ENCODE data around the gene DPH7. TPM values are rescaled to one million over a fixed set of nuclear protein-coding genes. Genes with fewer than 3 reads are reported as not detected.
"Not testable (repeated sequence)": the region's sequence is repeated elsewhere in the genome, so short reads cannot be mapped to it uniquely, and the experiment has no call there.

DPH7 gene
- total and polyA plus RNA-seq, 2 donors = 26.2 to 93.1 TPM

DNA sequence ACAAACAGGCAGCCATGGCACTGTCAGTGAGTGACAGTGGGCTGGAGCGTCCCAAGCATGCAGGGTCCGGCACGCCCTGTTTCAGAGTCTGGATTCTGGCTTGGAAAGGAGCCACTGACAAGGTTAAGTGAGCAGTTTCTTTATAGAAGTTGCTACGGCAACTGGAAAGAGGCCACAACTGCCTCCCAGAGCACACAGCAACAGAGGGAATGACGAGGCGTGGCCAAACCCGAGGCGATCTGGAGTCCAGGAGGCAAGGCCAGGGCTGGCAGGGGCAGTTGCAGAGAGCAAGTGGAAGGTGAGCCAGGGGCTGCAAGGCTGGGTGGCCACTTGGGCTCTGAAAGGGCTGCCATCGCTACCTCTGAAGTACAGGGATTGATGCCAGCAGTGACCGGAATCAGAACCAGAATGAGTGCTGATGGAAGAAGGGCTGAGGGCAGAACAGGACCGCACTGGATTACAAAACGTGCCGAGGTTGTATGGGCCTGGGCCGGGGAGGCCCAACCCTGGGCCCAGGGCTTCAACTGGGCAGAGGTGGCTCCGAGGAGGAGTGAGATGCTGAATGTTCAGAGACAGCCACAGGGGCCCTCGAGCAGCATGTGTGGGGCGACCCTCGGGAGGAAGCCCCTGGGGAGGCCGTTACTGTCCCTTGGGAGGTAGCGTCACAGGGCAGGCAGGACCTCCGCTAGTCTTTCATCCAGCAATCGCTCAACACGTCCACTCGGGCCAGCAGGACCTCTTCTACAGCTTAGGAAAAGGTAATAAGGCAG, 22.5 kb downstream of the DPH7 start:
- peaks cover 29 to 34% of the 10 kb centered on the region in 2 donors for H3K36me3 ChIP-seq (ENCODE audit: control insufficient read depth in 2 of 2, insufficient read depth in 2 of 2, low read length in 1 of 2)
- H3K4me1 ChIP-seq (ENCODE audit: control insufficient read depth in 2 of 2, insufficient read depth in 2 of 2, low read length in 2 of 2) = peaks cover 0 to 12% of the 10 kb centered on the region in 2 donors
- no peak overlapping the region for H3K4me3 ChIP-seq (ENCODE audit: low read length in 2 of 2)
- no peaks in the 10 kb centered on the region for H3K9me3 ChIP-seq (ENCODE audit: control insufficient read depth in 2 of 2, insufficient read depth in 1 of 2, low read length in 1 of 2)
- WGBS = 97% methylated on average over 24 of the region's 24 CpGs
- no peak for DNase-seq (ENCODE audit: low read depth in 6 of 9, low spot score in 9 of 9)
- H3K27me3 ChIP-seq (ENCODE audit: control insufficient read depth in 2 of 2, insufficient read depth in 1 of 2, low read length in 1 of 2) = no peaks in the 10 kb centered on the region
- H3K27ac ChIP-seq (ENCODE audit: low read depth in 1 of 2, low read length in 1 of 2) = peak overlapping the region; percentile 39 to 51

DNA sequence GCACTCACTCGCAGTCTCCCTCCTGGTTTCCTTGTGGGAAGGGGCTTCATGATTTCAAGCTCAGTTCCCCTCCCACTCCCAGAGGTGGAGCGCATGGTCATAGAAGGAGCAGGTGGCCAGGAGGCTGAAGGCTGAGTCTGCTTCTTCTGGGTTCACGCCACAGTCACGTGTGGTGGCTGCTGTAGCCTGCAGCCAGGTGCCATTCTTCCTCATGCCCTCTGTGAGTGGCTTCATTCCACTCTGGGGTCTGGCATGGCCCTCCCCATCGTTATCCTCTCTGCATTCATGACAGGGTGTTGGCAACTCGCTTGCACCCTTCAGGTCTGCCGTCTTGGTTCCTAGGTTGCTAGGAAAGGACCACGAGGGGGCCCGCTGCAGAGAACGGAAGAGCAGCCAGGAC, 23.5 kb downstream of the DPH7 start:
- no peaks in the 10 kb centered on the region for H3K9me3 ChIP-seq (ENCODE audit: control insufficient read depth in 2 of 2, insufficient read depth in 1 of 2, low read length in 1 of 2)
- WGBS = 97% methylated on average over 10 of the region's 10 CpGs
- no peak overlapping the region for H3K27ac ChIP-seq (ENCODE audit: low read depth in 1 of 2, low read length in 1 of 2)
- no peaks in the 10 kb centered on the region for H3K27me3 ChIP-seq (ENCODE audit: control insufficient read depth in 2 of 2, insufficient read depth in 1 of 2, low read length in 1 of 2)
- peaks cover 29 to 34% of the 10 kb centered on the region in 2 donors for H3K36me3 ChIP-seq (ENCODE audit: control insufficient read depth in 2 of 2, insufficient read depth in 2 of 2, low read length in 1 of 2)
- DNase-seq (ENCODE audit: low read depth in 6 of 9, low spot score in 9 of 9) = no peak
- no peak overlapping the region for H3K4me3 ChIP-seq (ENCODE audit: low read length in 2 of 2)
- peaks cover 1 to 14% of the 10 kb centered on the region in 2 donors for H3K4me1 ChIP-seq (ENCODE audit: control insufficient read depth in 2 of 2, insufficient read depth in 2 of 2, low read length in 2 of 2)

DNA sequence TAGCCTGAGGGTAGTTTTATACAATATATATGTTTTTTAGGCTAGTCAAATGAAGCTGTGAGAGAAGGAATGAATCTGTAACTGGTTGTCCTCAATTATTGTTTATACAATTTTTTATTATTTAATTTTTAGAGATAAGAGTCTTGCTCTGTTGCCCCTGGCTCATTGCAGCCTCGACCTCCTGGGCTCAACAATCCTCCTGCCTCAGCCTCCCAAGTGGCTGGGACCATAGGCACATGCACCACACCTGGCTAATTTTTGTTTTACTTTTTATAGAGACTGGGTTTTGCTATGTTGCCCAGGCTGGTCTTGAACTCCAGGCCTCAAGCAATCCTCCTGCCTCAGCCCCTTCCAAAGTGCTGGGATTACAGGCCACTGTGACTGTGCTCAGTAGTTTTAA, 24.4 kb downstream of the DPH7 start:
- peaks cover 8 to 21% of the 10 kb centered on the region in 2 donors for H3K4me1 ChIP-seq (ENCODE audit: control insufficient read depth in 2 of 2, insufficient read depth in 2 of 2, low read length in 2 of 2)
- no peak for DNase-seq (ENCODE audit: low read depth in 6 of 9, low spot score in 9 of 9)
- 100% methylated on average over 1 of the region's 1 CpG for WGBS
- H3K4me3 ChIP-seq (ENCODE audit: low read length in 2 of 2) = no peak overlapping the region
- H3K36me3 ChIP-seq (ENCODE audit: control insufficient read depth in 2 of 2, insufficient read depth in 2 of 2, low read length in 1 of 2) = peaks cover 29 to 30% of the 10 kb centered on the region in 2 donors
- no peaks in the 10 kb centered on the region for H3K9me3 ChIP-seq (ENCODE audit: control insufficient read depth in 2 of 2, insufficient read depth in 1 of 2, low read length in 1 of 2)
- no peaks in the 10 kb centered on the region for H3K27me3 ChIP-seq (ENCODE audit: control insufficient read depth in 2 of 2, insufficient read depth in 1 of 2, low read length in 1 of 2)
- no peak overlapping the region for H3K27ac ChIP-seq (ENCODE audit: low read depth in 1 of 2, low read length in 1 of 2)

DNA sequence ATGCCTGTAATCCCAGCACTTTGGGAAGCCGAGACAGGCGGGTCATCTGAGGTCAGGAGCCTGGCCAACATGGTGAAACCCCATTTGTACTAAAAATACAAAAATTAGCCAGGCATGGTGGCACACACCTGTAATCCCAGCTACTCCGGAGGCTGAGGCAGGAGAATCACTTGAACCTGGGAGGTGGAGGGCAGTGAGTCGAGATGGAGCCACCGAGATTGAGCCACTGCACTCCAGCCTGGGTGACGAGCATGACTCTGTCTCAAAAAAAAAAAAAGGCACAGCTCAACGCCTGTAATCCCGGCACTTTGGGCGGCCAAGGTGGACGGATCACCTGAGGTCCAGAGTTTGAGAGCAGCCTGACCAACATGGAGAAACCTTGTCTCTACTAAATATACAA, 25.1 kb downstream of the DPH7 start:
- H3K9me3 ChIP-seq (ENCODE audit: control insufficient read depth in 2 of 2, insufficient read depth in 1 of 2, low read length in 1 of 2); DNase-seq (ENCODE audit: low read depth in 6 of 9, low spot score in 9 of 9); H3K27me3 ChIP-seq (ENCODE audit: control insufficient read depth in 2 of 2, insufficient read depth in 1 of 2, low read length in 1 of 2); H3K27ac ChIP-seq (ENCODE audit: low read depth in 1 of 2, low read length in 1 of 2); H3K4me3 ChIP-seq (ENCODE audit: low read length in 2 of 2): not testable (repeated sequence)
- peaks cover 8 to 21% of the 10 kb centered on the region in 2 donors for H3K4me1 ChIP-seq (ENCODE audit: control insufficient read depth in 2 of 2, insufficient read depth in 2 of 2, low read length in 2 of 2)
- H3K36me3 ChIP-seq (ENCODE audit: control insufficient read depth in 2 of 2, insufficient read depth in 2 of 2, low read length in 1 of 2) = peaks cover 29 to 30% of the 10 kb centered on the region in 2 donors
- 97% methylated on average over 10 of the region's 10 CpGs for WGBS

DNA sequence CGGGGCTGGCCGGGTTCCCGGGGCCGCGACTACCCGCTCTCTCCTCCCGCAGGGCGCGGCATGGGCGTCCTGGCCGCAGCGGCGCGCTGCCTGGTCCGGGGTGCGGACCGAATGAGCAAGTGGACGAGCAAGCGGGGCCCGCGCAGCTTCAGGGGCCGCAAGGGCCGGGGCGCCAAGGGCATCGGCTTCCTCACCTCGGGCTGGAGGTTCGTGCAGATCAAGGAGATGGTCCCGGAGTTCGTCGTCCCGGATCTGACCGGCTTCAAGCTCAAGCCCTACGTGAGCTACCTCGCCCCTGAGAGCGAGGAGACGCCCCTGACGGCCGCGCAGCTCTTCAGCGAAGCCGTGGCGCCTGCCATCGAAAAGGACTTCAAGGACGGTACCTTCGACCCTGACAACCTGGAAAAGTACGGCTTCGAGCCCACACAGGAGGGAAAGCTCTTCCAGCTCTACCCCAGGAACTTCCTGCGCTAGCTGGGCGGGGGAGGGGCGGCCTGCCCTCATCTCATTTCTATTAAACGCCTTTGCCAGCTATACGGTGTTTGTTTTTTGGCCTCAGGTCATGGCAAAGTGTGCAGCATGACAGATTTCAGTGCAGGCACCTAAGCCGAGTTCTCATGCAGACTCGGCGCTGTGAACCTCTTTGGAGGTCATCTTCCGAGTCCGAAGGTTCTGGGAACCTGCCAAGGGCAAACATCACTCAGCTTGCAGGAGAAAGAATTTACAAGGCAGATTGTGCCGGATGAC, 26.5 kb downstream of the DPH7 start:
- peak overlapping the region; percentile 60 to 83 for H3K4me3 ChIP-seq (ENCODE audit: low read length in 2 of 2)
- H3K4me1 ChIP-seq (ENCODE audit: control insufficient read depth in 2 of 2, insufficient read depth in 2 of 2, low read length in 2 of 2) = peaks cover 8 to 21% of the 10 kb centered on the region in 2 donors
- H3K27me3 ChIP-seq (ENCODE audit: control insufficient read depth in 2 of 2, insufficient read depth in 1 of 2, low read length in 1 of 2) = no peaks in the 10 kb centered on the region
- peaks cover 20 to 25% of the 10 kb centered on the region in 2 donors for H3K36me3 ChIP-seq (ENCODE audit: control insufficient read depth in 2 of 2, insufficient read depth in 2 of 2, low read length in 1 of 2)
- 21% methylated on average over 58 of the region's 58 CpGs for WGBS
- H3K9me3 ChIP-seq (ENCODE audit: control insufficient read depth in 2 of 2, insufficient read depth in 1 of 2, low read length in 1 of 2) = no peaks in the 10 kb centered on the region
- peak overlapping the region; percentile 66 to 93 for H3K27ac ChIP-seq (ENCODE audit: low read depth in 1 of 2, low read length in 1 of 2)
- DNase-seq (ENCODE audit: low read depth in 6 of 9, low spot score in 9 of 9) = peak in 3 of 9 donors; percentile 14 to 56 (median 24)

DNA sequence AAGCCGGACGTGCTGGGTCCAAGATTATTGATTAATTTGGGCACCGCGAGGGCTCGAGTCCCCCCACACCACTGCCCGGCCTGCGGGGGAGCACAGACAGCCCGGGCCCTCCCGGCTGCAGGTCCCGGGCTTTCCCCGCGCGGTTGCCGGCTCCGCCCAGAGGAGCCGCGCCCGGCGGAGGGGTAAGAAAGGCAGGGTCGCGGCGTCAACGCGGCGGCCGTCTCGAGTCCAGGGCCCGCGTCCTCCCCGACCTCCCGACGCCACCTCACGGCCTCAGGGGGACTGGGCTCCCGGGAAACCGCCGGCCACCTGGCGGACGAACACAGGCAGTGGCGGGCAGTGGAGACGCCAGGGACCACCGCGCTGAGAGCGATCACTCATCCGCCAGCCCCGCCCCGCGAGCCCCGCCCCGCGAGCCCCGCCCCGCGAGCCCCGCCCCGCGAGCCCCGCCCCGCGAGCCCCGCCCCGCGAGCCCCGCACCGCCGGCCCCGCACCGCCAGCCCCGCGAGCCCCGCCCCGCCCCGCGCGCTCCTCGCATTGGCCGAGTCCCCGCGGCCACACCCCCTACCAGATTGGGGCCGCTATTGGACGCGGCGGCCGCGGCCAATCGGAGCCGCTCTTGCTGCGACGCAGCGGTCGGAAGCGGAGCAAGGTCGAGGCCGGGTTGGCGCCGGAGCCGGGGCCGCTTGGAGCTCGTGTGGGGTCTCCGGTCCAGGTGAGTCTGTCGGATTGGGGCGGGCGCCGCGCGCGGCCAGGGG, 27.3 kb downstream of the DPH7 start, which contains the start of gene MRPL41:
Gene MRPL41 (plus strand): TSS at position 616 of the 758 bp plus-strand sequence. CDS start 203 bp downstream, outside the sequence.
- DNase-seq (ENCODE audit: low read depth in 6 of 9, low spot score in 9 of 9) = peak in 8 of 9 donors; percentile 31 to 92 (median 80)
- H3K4me1 ChIP-seq (ENCODE audit: control insufficient read depth in 2 of 2, insufficient read depth in 2 of 2, low read length in 2 of 2) = peaks cover 8 to 20% of the 10 kb centered on the region in 2 donors
- peak within 1 kb of the TSS; percentile 66 to 93 for H3K27ac ChIP-seq (ENCODE audit: low read depth in 1 of 2, low read length in 1 of 2)
- H3K9me3 ChIP-seq (ENCODE audit: control insufficient read depth in 2 of 2, insufficient read depth in 1 of 2, low read length in 1 of 2) = no peaks in the 10 kb centered on the region
- H3K4me3 ChIP-seq (ENCODE audit: low read length in 2 of 2) = peak within 1 kb of the TSS; percentile 60 to 83
- peaks cover 15 to 20% of the 10 kb centered on the region in 2 donors for H3K36me3 ChIP-seq (ENCODE audit: control insufficient read depth in 2 of 2, insufficient read depth in 2 of 2, low read length in 1 of 2)
- 1% methylated on average over 106 of the region's 106 CpGs for WGBS
- H3K27me3 ChIP-seq (ENCODE audit: control insufficient read depth in 2 of 2, insufficient read depth in 1 of 2, low read length in 1 of 2) = no peaks in the 10 kb centered on the region

DNA sequence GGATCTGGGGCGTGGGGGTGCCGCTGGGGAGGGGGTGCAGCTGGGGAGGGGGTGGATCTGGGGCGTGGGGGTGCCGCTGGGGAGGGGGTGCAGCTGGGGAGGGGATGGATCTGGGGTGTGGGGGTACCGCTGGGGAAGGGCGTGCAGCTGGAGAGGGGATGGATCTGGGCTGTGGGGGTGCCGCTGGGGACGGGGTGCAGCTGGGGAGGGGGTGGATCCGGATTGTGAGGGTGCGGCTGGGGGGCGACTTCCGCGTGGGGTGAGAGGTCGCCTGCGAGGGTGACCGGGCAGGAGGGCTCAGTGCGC, 27.8 kb downstream of the DPH7 start:
- H3K4me3 ChIP-seq (ENCODE audit: low read length in 2 of 2) = peak overlapping the region; percentile 60 to 83
- H3K4me1 ChIP-seq (ENCODE audit: control insufficient read depth in 2 of 2, insufficient read depth in 2 of 2, low read length in 2 of 2) = peaks cover 8 to 17% of the 10 kb centered on the region in 2 donors
- DNase-seq (ENCODE audit: low read depth in 6 of 9, low spot score in 9 of 9); H3K27me3 ChIP-seq (ENCODE audit: control insufficient read depth in 2 of 2, insufficient read depth in 1 of 2, low read length in 1 of 2); H3K9me3 ChIP-seq (ENCODE audit: control insufficient read depth in 2 of 2, insufficient read depth in 1 of 2, low read length in 1 of 2): not testable (repeated sequence)
- WGBS = under 1% methylated on average over 17 of the region's 17 CpGs
- H3K36me3 ChIP-seq (ENCODE audit: control insufficient read depth in 2 of 2, insufficient read depth in 2 of 2, low read length in 1 of 2) = peaks cover 10 to 15% of the 10 kb centered on the region in 2 donors
- peak overlapping the region; percentile 66 to 91 for H3K27ac ChIP-seq (ENCODE audit: low read depth in 1 of 2, low read length in 1 of 2)

DNA sequence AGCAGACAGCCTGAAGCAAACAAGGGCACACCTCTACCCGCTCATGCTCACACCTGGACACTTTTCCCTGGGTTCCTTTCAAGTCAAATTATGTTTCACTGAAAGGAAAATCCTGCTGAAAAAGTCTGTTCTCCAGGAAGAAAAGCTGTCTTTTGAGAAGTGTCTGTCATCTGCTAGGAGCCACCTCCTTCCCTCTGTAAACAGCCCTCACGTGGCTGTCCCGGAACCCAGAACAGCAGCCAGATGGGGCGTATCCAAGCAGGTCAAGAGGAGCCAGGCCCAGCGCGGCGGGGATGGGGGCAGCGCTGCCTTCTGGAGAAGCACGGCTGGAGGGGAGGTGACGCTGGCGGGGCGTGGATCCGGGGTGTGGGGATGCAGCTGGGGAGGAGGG, 28.5 kb downstream of the DPH7 start, which contains the start of gene PNPLA7:
Gene PNPLA7 (minus strand): TSS at position 172 of the 391 bp plus-strand sequence. CDS start 205 bp downstream, outside the sequence.
- Histone ChIP-seq H3K27ac (ENCODE audit: low read depth in 1 of 2, low read length in 1 of 2) (peak within 1 kb of the TSS; percentile 66 to 91), H3K36me3 (ENCODE audit: control insufficient read depth in 2 of 2, insufficient read depth in 2 of 2, low read length in 1 of 2) (peaks cover 5 to 9% of the 10 kb centered on the region in 2 donors), H3K4me1 (ENCODE audit: control insufficient read depth in 2 of 2, insufficient read depth in 2 of 2, low read length in 2 of 2) (peaks cover 8 to 17% of the 10 kb centered on the region in 2 donors), H3K4me3 (ENCODE audit: low read length in 2 of 2) (peak within 1 kb of the TSS; percentile 60 to 83), H3K27me3 (ENCODE audit: control insufficient read depth in 2 of 2, insufficient read depth in 1 of 2, low read length in 1 of 2) (no peaks in the 10 kb centered on the region), H3K9me3 (ENCODE audit: control insufficient read depth in 2 of 2, insufficient read depth in 1 of 2, low read length in 1 of 2) (peaks cover 0 to 4% of the 10 kb centered on the region in 2 donors)
- DNase-seq (ENCODE audit: low read depth in 6 of 9, low spot score in 9 of 9) = peak in 7 of 9 donors; percentile 14 to 76 (median 49)
- WGBS = 3% methylated on average over 13 of the region's 13 CpGs

All from thymus (tissue), 11 donors.